MM.1S (cell line): ENCODE results near the gene LGI1.

Source experiments
- DNase-seq: peaks from one replicate; pipeline ENCODE4 v3.0.0-alpha.2; 2015
- H2AFZ ChIP-seq: fragments of 300-600 bp; sonication (generic); 2 replicates; pipeline ENCODE4 v1.6.0; 2016; ENCODE audit warnings: antibody characterized with exemption, low read length
- H3F3A ChIP-seq: fragments of 300-600 bp; sonication (generic); 2 replicates; pipeline ENCODE4 v1.6.1; 2016; ENCODE audit warnings: mild to moderate bottlenecking, antibody characterized with exemption, low read length, moderate library complexity, mixed read lengths; ENCODE audit not compliant: insufficient read depth
- H3K27ac ChIP-seq: fragments of 300-600 bp; sonication (generic); 2 replicates; pipeline ENCODE4 v1.5.1; 2016; ENCODE audit warnings: mild to moderate bottlenecking, low read length
- H3K27me3 ChIP-seq: fragments of 300-600 bp; sonication (generic); replicated peaks from 2 replicates; pipeline ENCODE4 v1.6.0; 2016; ENCODE audit warnings: low read length; ENCODE audit not compliant: insufficient read depth
- H3K36me3 ChIP-seq: fragments of 300-600 bp; sonication (generic); replicated peaks from 2 replicates; pipeline ENCODE4 v1.6.1; 2016; ENCODE audit warnings: mild to moderate bottlenecking, low read length, mixed read lengths; ENCODE audit not compliant: insufficient read depth
- H3K4me1 ChIP-seq: fragments of 300-600 bp; sonication (generic); 2 replicates; pipeline ENCODE4 v1.6.1; 2016; ENCODE audit warnings: low read length, mixed read lengths
- H3K4me2 ChIP-seq: fragments of 300-600 bp; sonication (generic); 2 replicates; pipeline ENCODE4 v1.6.0; 2016; ENCODE audit warnings: low read depth, low read length
- H3K4me3 ChIP-seq: fragments of 300-600 bp; sonication (generic); 2 replicates; pipeline ENCODE4 v1.5.1; 2016; ENCODE audit warnings: low read length, mixed read lengths
- H3K79me2 ChIP-seq: fragments of 300-600 bp; sonication (generic); 2 replicates; pipeline ENCODE4 v1.6.1; 2016; ENCODE audit warnings: mixed run types, low read length, mixed read lengths
- H3K9ac ChIP-seq: fragments of 300-600 bp; sonication (generic); 2 replicates; pipeline ENCODE4 v1.6.1; 2016; ENCODE audit warnings: low read length, mixed read lengths
- H3K9me2 ChIP-seq: fragments of 300-600 bp; sonication (generic); replicated peaks from 2 replicates; pipeline ENCODE4 v1.6.1; 2016; ENCODE audit warnings: mild to moderate bottlenecking, low read length, mixed read lengths; ENCODE audit not compliant: insufficient read depth
- H3K9me3 ChIP-seq: fragments of 300-600 bp; sonication (generic); replicated peaks from 2 replicates; pipeline ENCODE4 v1.6.1; 2016; ENCODE audit warnings: mild to moderate bottlenecking, low read length, mixed read lengths; ENCODE audit not compliant: insufficient read depth
- H4K20me1 ChIP-seq: fragments of 300-600 bp; sonication (generic); 2 replicates; pipeline ENCODE4 v1.6.1; 2016; ENCODE audit warnings: mild to moderate bottlenecking, low read length, moderate library complexity, mixed read lengths; ENCODE audit not compliant: insufficient read depth
- EZH2 ChIP-seq: fragments of 300-600 bp; sonication (generic); optimal IDR thresholded peaks from 2 replicates; pipeline ENCODE3; 2017; ENCODE audit warnings: low read depth, mild to moderate bottlenecking, antibody characterized with exemption, low read length, mixed read lengths
- EZH2phosphoT487 ChIP-seq: fragments of 300-600 bp; sonication (generic); IDR thresholded peaks from 2 replicates; pipeline ENCODE4 v1.6.1; 2018; ENCODE audit warnings: antibody characterized with exemption, low read length
- TF ChIP-seq, protein P1 (sequence below): fragments of 300-600 bp; sonication (generic); IDR thresholded peaks from 2 replicates; pipeline ENCODE4 v1.5.1; 2016; ENCODE audit warnings: antibody characterized with exemption, low read length, mixed read lengths

The LGI1 gene

DNA sequence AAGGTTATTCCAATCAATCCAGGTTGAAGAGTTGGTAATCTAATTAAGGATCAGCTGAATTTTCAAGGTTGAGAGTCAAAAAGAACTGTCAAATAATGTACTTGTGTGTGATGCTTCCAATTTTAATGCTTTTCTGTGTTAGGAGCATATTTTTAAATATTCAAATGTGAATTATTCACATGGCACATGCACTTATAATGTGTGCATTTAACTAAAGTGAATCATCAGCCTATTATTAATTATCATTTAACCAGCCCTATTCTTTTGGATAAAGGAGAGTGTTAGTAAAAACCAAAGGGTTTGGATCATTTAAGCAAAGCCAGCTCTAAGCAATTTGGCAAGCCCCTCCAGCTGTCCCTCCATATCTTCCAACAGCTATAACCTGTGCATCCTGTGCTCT is 11.2 kb downstream of the LGI1 start:
- H3K27ac ChIP-seq: no peak overlapping the region
- no peaks in the 10 kb centered on the region for H4K20me1 ChIP-seq
- no peaks in the 10 kb centered on the region for H3K4me1 ChIP-seq
- H3K79me2 ChIP-seq: no peaks in the 10 kb centered on the region
- H3K4me2 ChIP-seq: no peak overlapping the region
- no peaks in the 10 kb centered on the region for H3K27me3 ChIP-seq
- H3F3A ChIP-seq: no peaks in the 10 kb centered on the region
- no peak for TF ChIP-seq EZH2
- TF ChIP-seq, protein P1, sequence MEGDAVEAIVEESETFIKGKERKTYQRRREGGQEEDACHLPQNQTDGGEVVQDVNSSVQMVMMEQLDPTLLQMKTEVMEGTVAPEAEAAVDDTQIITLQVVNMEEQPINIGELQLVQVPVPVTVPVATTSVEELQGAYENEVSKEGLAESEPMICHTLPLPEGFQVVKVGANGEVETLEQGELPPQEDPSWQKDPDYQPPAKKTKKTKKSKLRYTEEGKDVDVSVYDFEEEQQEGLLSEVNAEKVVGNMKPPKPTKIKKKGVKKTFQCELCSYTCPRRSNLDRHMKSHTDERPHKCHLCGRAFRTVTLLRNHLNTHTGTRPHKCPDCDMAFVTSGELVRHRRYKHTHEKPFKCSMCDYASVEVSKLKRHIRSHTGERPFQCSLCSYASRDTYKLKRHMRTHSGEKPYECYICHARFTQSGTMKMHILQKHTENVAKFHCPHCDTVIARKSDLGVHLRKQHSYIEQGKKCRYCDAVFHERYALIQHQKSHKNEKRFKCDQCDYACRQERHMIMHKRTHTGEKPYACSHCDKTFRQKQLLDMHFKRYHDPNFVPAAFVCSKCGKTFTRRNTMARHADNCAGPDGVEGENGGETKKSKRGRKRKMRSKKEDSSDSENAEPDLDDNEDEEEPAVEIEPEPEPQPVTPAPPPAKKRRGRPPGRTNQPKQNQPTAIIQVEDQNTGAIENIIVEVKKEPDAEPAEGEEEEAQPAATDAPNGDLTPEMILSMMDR: no peak
- no peak for TF ChIP-seq EZH2phosphoT487
- H3K9me2 ChIP-seq: no peaks in the 10 kb centered on the region
- no peaks in the 10 kb centered on the region for H3K9me3 ChIP-seq
- no peak overlapping the region for H3K4me3 ChIP-seq
- no peaks in the 10 kb centered on the region for H3K36me3 ChIP-seq
- H2AFZ ChIP-seq: no peak overlapping the region
- H3K9ac ChIP-seq: no peak overlapping the region
- no peak for DNase-seq

DNA sequence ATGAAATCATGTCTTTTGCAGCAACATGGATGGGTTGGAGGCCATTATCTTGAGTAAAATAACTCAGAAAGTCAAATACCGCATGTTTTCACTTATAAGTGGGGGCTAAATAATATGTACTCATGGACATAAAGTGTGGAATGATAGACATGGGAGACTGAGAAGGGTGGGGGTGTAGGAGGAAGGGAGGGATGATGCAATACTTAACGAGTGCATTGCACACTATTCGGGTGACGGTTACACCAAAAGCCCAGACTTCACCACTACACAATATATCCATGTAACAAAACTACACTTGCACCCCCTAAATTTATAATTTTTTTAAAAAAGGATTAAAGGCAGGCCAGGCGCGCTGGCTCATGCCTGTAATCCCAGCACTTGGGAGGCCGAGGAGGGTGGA is 13.6 kb downstream of the LGI1 start:
- no peaks in the 10 kb centered on the region for H3K9me3 ChIP-seq
- H3F3A ChIP-seq: no peaks in the 10 kb centered on the region
- no peaks in the 10 kb centered on the region for H3K36me3 ChIP-seq
- no peaks in the 10 kb centered on the region for H3K79me2 ChIP-seq
- H3K4me2 ChIP-seq: no peak overlapping the region
- H3K27me3 ChIP-seq: no peaks in the 10 kb centered on the region
- DNase-seq: no peak
- no peak overlapping the region for H3K4me3 ChIP-seq
- no peak overlapping the region for H2AFZ ChIP-seq
- H3K4me1 ChIP-seq: no peaks in the 10 kb centered on the region
- H4K20me1 ChIP-seq: no peaks in the 10 kb centered on the region
- TF ChIP-seq EZH2: no peak
- TF ChIP-seq, protein P1: no peak
- TF ChIP-seq EZH2phosphoT487: no peak
- no peaks in the 10 kb centered on the region for H3K9me2 ChIP-seq
- no peak overlapping the region for H3K9ac ChIP-seq
- no peak overlapping the region for H3K27ac ChIP-seq

DNA sequence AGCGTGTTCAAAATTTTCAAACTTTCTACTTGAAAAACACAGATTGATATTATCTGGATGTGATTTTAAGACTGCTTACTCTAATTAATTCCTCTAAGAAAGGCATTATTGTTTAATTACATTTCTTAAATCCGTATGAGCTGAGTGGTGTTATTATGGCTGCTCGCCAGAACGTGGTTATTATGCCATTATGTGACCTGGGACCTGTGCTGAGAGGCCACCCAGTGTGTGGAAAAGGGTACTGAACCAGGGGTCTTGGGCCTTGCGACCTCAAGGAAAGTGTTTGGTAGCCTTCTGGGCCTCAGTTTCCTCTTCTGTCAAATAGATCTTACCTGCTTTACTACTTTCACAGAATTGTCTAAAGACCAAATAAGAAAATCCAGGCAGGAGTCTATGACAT is 15.4 kb downstream of the LGI1 start:
- no peaks in the 10 kb centered on the region for H3K79me2 ChIP-seq

More for the DNA sequence above, 15.4 kb downstream of the LGI1 start:
- H3K27me3 ChIP-seq: no peaks in the 10 kb centered on the region
- no peak overlapping the region for H3K27ac ChIP-seq
- no peak overlapping the region for H2AFZ ChIP-seq
- no peaks in the 10 kb centered on the region for H3F3A ChIP-seq
- H3K9me3 ChIP-seq: no peaks in the 10 kb centered on the region
- H3K4me3 ChIP-seq: no peak overlapping the region
- no peak overlapping the region for H3K4me2 ChIP-seq
- no peak for TF ChIP-seq EZH2phosphoT487
- TF ChIP-seq EZH2: no peak
- TF ChIP-seq, protein P1: no peak
- no peaks in the 10 kb centered on the region for H3K9me2 ChIP-seq
- no peaks in the 10 kb centered on the region for H4K20me1 ChIP-seq
- H3K36me3 ChIP-seq: no peaks in the 10 kb centered on the region
- H3K4me1 ChIP-seq: no peaks in the 10 kb centered on the region
- no peak overlapping the region for H3K9ac ChIP-seq
- DNase-seq: no peak
